Amygdala (tissue), 56 donors: ENCODE results near the gene PCTP.
A peak's percentile ranks its signal among the peaks of the same experiment; 100 is the strongest.

Experiments
- DNase-seq, 56 donors: peaks; one replicate each; lab custom pipeline; 2025; lab: John Stamatoyannopoulos, UW

PCTP gene

GRCh38 chr17:55749985-55750384, 866 bp upstream of the PCTP start:
- DNase-seq: no peak

- no peak for DNase-seq
These were observed 934 bp downstream of the PCTP start for GRCh38 chr17:55751720-55752250.

GRCh38 chr17:55756689-55757088, 5.8 kb downstream of the PCTP start:
- DNase-seq: no peak

- no peak for DNase-seq
These were observed 6.8 kb downstream of the PCTP start for GRCh38 chr17:55757659-55758058.

GRCh38 chr17:55758171-55758570, 7.3 kb downstream of the PCTP start:
- no peak for DNase-seq

- no peak for DNase-seq
These were observed 9.9 kb downstream of the PCTP start for GRCh38 chr17:55760643-55761355.

GRCh38 chr17:55762086-55762858, 11.4 kb downstream of the PCTP start:
- DNase-seq: no peak

GRCh38 chr17:55763856-55764255, 13.0 kb downstream of the PCTP start:
- no peak for DNase-seq

GRCh38 chr17:55764610-55765009, 13.8 kb downstream of the PCTP start:
- DNase-seq: no peak

- no peak for DNase-seq
These were observed 14.6 kb downstream of the PCTP start for GRCh38 chr17:55765472-55765871.

GRCh38 chr17:55768936-55769624, 18.2 kb downstream of the PCTP start:
- DNase-seq: peak in 1 of 56 donors; percentile 18

- DNase-seq: no peak
These were observed 18.8 kb downstream of the PCTP start for GRCh38 chr17:55769625-55770000.

GRCh38 chr17:55770196-55770870, 19.5 kb downstream of the PCTP start:
- no peak for DNase-seq

GRCh38 chr17:55772086-55772485, 21.2 kb downstream of the PCTP start:
- no peak for DNase-seq

GRCh38 chr17:55773671-55774070, 22.8 kb downstream of the PCTP start:
- DNase-seq: no peak

- peak in 4 of 56 donors; percentile 8 to 34 (median 23) for DNase-seq
These were observed 24.0 kb downstream of the PCTP start for GRCh38 chr17:55774846-55775271.

GRCh38 chr17:55776271-55776670, 25.4 kb downstream of the PCTP start:
- no peak for DNase-seq

GRCh38 chr17:55777471-55777971, 26.7 kb downstream of the PCTP start:
- no peak for DNase-seq

GRCh38 chr17:55778389-55779118, 27.7 kb downstream of the PCTP start:
- no peak for DNase-seq
